HG03135 (cell line): ENCODE results near the gene TSPEAR.
"Not testable (repeated sequence)": the region's sequence is repeated elsewhere in the genome, so short reads cannot be mapped to it uniquely, and the experiment has no call there.

Source experiments
- ATAC-seq: cut with Tn5 transposase; IDR thresholded peaks from one replicate; pipeline ENCODE4 v1.9.1; 2021; ENCODE audit warnings: mild to moderate bottlenecking, moderate library complexity; ENCODE audit not compliant: unreplicated experiment

Gene TSPEAR

DNA sequence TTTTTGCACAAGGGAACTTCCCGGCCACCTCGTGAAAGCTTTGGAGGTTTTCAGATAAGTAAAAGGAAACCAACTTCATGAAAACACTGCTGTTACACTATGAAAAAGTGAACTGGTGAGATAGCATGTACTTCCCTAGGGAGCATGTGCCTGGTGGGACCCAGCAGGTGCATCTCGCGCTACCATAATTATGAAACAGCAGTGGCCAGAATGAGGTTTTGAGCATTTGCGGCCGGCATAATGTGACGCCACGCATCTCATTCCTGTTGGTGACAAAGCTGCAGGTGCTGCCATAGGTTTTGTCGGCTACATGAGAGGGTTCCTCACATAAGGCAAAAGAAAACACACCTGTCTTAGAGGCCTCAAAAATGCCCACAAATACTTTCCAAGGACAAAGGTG, 154.5 kb downstream of the TSPEAR start:
- no peak for ATAC-seq

DNA sequence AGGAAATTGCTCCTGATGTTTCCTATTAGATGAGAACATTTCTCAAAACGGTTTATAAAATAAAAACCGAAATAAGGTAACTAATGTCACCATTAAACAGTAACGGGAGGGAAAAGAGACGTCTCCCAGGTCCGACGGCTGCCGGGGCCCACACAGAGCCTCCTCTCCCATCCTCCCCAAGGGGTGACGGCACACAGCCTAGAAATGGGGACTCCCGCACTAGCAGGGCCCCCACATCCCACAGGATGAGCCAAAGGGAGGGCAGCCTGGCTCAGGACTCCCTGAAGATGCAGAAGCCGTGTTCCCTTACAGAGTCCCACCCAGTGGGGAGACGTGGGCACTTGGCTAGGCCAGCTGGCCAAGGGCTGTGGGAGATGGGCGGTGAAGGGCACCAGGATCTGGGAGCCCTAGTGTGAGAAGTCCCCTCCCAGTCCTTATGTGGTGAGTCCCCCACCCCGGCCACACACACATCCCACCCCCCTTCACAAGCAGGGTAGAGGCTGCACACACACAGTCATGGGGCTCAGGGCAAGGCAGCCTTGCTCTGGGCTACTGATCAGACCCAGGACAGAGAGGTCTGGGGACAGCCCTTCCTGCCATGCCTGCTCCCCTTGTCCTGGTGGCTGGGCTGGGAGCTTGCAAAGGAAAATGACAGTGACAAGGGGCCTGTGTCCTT, 156.0 kb downstream of the TSPEAR start:
- no peak for ATAC-seq

DNA sequence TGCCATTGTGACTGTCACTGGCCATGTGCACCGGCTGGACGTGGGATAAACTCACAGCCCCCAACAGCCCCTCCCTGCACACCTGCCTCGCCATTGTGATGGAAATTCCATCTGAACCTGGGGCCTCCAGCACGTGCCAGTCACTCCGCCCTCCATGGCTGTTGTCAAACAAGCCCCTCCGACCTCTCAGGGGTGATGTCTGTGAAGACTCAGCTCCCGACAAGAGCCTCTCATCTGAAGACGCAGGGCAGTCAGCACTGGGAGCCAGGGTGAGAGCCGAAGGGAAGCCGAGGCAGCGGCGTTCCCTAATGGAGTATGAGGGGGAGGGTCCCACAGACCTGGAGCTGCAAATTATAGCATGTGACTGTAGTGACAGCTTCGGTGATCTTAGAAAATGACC, 158.7 kb downstream of the TSPEAR start:
- ATAC-seq: no peak

DNA sequence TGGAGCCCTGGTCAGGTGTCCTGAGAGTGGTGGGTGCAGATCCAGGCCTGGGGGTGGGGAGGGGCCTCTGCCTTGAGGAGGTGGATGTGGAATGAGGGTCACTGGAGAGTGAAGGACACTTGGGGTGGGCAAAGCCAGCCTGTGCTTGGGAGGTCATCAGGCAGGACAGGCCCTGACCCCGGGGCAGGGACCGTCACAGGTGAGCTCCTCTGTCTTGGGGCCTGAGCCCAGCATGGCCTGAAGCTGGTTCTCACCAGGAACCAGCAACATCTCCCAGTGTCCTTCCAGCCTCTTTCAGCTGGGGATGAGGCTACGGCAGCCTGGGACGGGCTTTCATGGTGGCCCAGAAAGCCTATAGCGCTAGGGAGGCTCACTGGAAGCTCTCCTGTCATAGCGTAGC, 159.2 kb downstream of the TSPEAR start:
- no peak for ATAC-seq

DNA sequence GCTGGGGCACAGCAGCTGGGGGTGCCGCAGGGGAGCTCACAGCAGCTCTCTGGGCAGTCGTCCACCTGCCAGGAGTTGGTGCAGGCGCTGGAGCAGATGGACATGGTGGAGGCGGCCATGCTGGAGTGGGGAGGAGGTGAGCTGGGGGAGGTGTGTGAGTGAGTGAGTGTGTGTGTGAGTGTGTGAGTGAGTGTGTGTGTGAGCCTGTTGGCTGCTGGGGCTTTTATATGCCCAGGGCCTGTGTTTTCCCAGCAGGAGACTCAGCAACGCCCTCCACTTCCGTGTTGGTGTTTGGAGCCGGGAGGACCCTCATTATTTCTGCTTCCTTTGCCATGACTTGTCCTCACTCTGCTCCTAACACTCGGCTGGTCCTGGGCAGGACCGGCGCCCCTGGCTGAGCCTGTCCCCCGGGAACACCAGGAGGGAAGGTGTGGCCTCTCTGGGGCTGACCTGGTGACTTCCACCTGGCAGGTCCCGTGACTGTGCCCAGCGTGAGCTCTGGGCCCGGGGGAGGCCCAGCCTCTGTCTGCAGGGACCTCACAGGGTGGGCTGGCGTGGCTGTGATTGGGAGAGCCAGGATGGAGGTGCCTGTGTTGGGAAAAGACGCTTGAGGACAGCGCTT, 159.9 kb downstream of the TSPEAR start, which contains the start of gene KRTAP10-2:
Gene KRTAP10-2 (minus strand): TSS at position 166 of the 622 bp plus-strand sequence. CDS start 47 bp downstream, at position 119.
- no peak for ATAC-seq

DNA sequence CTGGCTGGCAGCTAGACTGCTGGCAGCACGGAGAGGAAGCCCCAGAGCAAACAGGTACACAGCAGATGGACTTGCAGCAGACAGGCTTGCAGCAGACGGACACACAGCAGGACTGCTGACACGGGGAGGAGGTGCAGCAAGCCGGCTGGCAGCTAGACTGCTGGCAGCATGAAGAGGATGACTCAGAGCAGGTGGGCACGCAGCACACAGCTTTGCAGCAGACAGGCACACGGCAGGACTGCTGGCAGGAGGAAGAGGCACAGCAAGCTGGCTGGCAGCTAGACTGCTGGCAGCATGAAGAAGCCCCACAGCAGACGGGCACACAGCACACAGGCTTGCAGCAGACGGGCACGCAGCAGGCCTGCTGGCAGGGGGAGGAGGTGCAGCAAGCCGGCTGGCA, 160.6 kb downstream of the TSPEAR start:
- no peak for ATAC-seq

DNA sequence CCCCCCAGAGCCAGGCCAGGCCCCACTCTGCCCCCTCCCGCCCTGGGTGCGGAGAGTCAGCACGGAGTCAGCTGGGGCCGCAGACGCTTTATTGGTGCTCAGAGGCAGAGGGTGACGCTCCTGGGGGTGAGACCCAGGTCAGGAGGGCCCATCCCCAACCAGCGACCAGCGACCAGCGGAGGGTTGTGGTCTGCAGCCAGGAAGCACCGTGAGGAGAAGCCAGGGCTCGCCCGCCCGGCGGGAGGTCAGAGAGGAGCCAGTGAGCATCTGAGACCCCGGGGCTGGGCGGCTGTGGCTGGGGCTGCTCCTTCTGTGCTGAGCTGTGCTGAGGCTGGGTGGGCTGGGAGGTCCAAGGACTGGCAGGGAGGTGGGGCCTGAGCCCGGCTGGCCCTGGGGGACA, 161.1 kb downstream of the TSPEAR start:
- not testable (repeated sequence) for ATAC-seq

DNA sequence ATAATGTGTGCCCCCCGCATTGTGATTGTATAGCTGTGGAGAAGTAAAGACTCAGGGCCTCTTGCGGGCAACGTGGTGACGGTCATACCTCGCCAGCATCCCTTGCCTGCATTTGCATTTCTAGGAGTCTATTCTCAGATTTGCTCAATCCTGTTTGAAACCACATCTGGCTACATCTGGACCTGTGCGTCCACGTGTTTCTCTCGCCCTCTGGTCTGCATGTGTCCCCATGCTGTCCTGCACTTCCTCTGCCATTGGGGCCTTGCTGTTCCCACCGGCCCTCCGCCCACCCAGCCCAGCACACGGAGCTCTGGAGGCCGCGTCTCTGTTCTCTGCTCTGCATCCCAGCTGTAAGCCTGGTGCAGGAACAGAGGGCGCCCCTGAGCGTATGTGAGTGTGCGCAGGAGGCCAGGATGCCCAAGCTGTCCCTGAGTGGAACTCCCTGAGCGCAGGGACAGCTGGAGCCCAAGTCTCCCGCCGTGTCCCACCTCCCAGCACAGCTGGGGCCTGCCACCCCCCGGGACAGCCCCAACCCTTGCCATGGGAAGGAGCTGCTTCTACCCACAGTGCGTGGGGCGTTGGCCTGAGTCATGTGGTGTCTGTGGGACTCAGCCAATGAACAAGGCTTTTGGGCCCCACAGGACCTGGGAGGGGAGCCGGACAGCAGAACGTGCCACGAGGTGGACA, 161.7 kb downstream of the TSPEAR start:
- ATAC-seq: no peak

DNA sequence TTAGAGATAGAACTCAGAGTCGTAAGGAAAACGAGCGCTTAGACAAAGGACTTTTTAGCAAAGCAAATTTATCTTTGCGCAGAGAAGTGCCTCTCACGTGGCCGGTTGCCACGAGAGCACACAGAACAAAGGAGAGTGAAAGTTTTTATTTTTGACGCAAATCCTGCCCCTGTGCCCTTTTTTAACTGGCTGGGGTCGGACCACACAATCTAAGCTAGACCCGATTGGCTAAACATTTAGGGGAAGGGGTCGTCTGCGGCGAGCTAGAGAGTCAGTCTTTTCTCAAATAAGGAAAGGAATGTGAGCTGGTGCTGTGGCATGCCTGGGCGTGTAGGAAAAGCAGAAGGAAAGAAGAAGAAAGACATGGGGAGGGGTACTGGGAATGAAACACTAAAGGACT, 162.4 kb downstream of the TSPEAR start:
- no peak for ATAC-seq

DNA sequence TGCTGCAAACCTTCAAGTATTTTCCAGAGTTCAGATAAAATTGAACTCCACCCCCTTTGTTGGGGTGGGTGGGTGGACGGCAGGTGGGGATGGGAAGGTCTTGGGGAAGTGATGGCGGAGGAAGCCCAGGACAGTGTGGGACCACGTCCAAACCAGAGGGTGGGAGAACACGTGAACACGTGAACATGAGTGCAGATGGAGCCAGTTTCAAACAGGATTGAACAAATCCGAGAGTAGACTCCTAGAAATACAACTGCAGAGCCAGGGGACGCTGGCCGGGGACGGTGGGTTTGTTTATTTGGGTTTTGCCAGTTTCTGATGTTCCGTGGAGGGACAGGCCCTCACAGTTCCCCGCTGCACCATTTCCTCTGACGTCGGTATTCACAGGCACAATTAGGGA, 163.0 kb downstream of the TSPEAR start:
- ATAC-seq: no peak

DNA sequence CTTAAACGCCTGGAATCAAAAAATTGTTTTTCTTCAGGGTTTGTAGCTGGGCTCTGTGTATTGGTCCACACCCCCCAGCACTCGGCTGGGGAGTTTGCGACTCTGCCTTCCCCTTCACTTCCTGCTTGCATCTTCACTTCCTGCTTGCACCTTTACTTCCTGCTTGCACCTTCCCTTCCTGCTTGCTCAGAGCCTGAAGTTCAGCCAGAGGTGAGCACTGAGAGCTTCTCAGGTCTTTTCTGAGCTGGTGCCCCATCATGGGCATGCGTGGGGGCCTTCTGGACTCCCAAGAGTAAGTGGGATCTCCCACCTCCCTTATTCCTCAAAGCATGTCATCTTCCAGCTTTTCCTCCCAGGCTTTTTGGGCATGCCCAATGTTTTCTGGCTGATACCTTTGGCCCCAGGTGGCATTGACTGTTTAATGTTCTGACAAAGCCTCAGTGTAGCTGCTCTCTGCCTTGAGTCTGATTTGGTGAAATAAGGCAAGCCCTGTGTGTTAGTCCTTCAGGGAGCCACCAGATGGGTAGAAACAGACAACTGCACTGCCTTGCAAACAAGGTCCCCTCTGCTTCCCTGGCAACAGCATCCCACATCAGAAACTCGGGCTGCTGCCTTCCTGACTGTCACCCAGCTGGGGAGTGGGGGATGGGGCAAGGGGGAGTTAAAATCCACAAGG, 163.6 kb downstream of the TSPEAR start:
- ATAC-seq: no peak

DNA sequence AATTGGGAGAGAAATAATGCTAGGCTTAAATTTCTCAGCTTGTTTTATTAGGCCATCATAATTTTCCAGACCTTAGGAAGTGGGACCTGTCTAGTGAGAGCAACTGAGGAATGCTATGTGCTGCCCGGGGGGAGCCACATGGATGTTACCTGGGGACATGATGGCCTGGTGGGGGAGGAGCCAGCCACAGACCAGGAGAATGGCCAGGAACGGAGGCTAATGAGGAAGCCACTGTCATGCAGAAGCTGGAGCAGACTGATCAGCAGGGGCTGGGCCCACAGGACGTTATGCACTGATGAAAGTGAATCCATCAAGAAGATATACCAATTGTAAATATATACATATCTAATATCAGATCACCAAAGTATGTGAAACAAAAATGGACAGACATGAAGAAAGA, 166.8 kb downstream of the TSPEAR start:
- ATAC-seq: no peak

DNA sequence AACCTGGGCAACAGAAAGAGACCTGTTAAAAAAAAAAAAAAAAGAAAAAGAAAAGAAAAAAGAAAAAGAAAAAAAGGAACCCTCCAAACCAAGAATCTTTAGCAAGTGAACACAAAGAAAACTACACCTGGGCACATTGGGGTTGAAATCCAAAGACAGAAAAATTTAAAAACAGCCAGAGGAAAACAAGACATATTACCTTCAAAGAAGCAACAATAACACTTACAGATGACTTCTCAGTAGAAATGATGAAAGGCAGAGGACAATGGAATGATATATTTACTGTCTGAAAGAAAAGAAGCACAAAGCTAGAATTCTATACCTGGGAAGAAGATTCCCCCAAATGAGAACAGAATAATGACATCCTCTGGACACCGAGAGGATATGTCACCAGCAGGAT, 168.7 kb downstream of the TSPEAR start:
- ATAC-seq: no peak

DNA sequence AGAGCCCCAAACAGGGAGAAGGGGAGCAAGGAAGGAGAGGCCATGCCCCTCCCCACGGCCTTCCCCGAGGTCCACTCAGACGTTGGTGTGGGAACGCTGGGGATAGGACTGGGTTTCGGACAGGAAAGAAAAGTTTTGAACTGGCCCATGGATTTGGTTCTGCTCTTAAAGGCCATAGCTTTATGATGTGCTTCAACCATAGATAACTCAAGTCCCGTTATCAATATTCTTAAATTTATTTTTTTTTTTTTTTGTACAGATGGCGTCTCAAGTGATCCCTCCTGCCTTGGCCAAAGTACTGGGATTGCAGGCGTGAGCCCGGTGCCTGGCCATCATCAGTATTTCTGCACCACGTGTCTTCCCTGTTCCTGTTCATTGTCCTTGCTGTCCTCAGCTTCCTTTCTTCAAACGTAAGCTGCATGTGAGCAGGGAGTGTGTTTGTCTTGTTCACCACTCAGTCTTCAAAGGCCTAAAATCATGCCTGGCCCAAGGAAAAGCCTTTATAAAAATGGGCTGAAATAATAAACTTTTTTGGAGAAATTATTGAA, 170.6 kb downstream of the TSPEAR start:
- no peak for ATAC-seq

DNA sequence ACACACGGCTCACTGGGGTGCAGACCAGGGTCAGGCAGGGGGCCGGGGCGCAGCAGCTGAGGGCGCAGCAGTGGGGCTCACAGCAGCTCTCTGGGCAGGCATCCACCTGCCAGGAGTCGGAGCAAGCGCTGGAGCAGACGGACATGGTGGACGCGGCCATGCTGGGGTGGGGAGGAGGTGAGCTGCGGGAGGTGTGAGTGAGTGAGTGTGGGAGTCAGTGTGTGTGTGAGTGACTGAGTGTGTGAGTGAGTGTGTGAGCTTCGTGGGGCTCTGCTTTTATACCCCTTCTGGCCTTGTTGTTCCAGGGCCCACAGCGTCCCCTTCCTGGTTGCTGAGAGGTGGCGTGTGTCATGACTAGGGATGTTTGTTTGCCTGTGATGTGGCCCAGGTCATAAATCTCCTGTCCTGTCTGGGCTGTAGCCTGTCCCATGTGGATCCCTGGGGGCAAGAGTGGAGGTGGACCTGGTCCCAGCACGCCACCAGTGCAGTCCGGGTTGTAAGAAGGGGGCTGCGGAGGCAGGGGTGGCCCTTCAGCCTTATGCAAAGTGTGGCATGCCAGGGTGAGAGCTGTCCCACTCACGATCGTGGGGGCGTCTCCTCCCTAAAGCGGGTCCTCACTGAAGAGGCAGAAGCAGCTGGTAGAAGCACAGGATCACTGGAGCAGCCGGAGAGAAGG, 171.2 kb downstream of the TSPEAR start, which contains the start of gene KRTAP10-1:
Gene KRTAP10-1 (minus strand): TSS at position 205 of the 676 bp plus-strand sequence. CDS start 45 bp downstream, at position 160.
- ATAC-seq: no peak

DNA sequence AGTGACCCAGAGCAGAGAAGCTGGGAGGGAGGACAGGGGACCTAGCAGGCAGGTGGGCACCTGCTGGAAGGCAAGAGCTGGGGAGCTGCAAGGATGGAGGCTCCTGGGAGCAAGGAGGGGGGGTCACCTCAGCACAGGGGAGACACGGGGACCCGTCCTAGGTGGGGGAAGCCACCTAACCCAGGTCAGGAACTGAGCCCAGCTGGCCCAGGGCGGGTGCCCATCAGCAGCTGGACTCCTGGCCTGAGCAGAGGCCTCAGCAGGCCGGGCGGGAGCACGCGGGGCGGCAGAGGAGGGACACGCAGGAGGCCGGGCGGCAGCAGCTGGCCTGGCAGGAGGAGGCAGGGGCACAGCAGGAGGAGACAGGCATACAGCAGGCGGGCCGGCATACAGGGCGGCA, 172.3 kb downstream of the TSPEAR start:
- no peak for ATAC-seq

DNA sequence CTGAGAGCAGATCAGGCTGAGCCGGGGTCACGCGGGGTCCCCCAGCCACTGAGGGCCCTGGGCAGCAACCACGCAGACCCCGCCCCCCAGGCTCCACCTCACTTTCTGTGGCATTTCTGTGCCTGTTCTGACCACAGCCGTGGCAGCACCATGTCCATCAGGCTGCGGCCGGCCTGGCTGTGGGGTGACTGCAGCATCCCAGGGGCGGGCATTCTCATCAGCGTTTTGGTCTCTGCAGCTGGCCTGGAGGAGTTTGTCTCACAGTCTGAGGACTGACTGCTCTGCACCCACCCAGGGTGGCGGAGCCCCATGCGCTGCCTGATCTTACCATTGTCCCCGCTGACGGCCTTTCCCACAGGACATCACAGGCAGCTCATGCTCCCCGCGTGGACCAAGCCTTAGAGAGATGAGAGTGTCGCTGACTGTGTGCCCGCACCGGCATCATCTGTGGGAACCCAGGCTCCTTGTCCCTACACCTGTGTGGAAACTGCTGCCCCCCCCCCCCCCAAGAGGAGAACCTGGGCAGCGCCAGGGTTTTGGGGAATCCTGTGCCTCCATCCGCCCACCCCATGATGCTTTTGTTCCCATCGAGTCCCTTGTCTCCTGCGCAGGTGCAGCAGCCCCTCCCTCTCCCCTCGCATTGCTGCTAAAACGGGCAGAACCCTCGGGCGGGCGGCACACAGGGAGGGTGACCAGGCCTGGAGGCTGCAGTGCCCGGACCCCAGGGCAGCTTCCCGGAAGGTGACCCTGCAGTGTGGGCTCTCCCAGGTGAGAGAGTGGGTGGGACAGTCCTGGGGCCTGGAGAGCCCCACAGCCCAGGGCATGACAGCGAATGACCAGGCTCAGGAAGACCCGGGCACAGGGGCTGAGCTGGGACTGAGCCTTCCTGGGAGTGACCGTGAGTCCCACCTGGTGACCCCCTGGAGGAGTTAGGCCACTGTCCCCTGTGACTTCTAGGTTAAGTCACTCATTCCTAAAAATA, 173.2 kb downstream of the TSPEAR start:
- no peak for ATAC-seq

DNA sequence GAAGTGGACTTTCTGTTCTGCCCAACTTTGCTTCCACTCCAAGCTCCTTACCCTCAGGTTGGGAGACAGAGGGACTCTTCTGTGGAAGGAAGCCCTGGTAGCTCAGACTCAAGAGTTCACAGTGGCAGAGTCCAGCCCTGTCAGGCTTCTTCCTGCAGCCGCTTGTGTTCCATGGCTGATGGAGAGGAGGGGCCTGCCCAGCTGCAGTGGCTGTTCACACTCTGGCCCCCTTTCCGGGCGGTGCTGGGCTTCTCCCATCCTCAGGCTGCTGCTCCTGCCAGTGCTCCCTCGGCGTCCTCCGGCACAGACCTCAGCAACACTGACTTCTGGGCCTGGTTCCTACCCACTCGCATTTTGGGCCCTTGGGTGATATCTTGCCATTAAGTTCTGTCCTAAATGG, 175.4 kb downstream of the TSPEAR start:
- ATAC-seq: no peak

DNA sequence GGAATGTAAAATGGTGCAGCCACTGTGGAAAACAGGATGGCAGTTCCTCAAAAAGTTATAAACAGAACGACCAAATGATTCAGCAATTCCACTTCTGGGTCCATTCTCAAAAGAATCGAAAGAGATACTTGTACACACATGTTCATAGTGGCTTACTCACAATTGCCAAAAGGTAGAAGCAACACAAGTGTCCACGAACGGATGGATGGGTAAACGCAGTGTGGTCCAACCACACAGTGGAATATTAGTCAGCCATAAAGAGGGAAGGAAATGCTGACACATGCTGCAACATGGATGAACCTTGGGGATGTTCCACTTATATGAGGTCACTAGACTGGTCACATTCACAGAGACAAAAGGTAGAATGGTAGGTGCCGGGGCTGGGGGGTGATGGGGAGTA, 176.7 kb downstream of the TSPEAR start:
- ATAC-seq: no peak
